AG09309 (cell line): ENCODE data around the gene SCARF1.

Experiments
- DNase-seq: peaks from one replicate; pipeline ENCODE4 v3.0.0-alpha.2; 2010; ENCODE audit warnings: low read depth
- H3K4me3 ChIP-seq: 2 replicates; pipeline ENCODE4 v1.5.1; 2011; ENCODE audit warnings: mild to moderate bottlenecking, low read depth, low read length, moderate library complexity; ENCODE audit not compliant: control insufficient read depth
- CTCF ChIP-seq: IDR thresholded peaks from 2 replicates; pipeline ENCODE4 v1.5.1; 2011; ENCODE audit warnings: mild to moderate bottlenecking, low read depth, low read length, inconsistent platforms; ENCODE audit not compliant: insufficient read depth, control insufficient read depth; ENCODE audit errors: missing control alignments

SCARF1 gene

GRCh38 chr17:1626333-1626732 is 19.2 kb downstream of the SCARF1 start:
- TF ChIP-seq CTCF: no peak
- DNase-seq: no peak
- no peak overlapping the region for H3K4me3 ChIP-seq

GRCh38 chr17:1625581-1625980 is 20.0 kb downstream of the SCARF1 start:
- no peak overlapping the region for H3K4me3 ChIP-seq
- DNase-seq: no peak
- TF ChIP-seq CTCF: no peak

GRCh38 chr17:1625053-1625452 is 20.5 kb downstream of the SCARF1 start:
- DNase-seq: no peak
- no peak for TF ChIP-seq CTCF
- no peak overlapping the region for H3K4me3 ChIP-seq

- DNase-seq: no peak
- TF ChIP-seq CTCF: no peak
- H3K4me3 ChIP-seq: no peak overlapping the region
Measured at GRCh38 chr17:1624650-1625049, 20.9 kb downstream of the SCARF1 start.

- H3K4me3 ChIP-seq: no peak overlapping the region
- DNase-seq: no peak
- TF ChIP-seq CTCF: no peak
Measured at GRCh38 chr17:1623057-1623630, 22.4 kb downstream of the SCARF1 start.

GRCh38 chr17:1621273-1621954 is 24.1 kb downstream of the SCARF1 start:
- TF ChIP-seq CTCF: no peak
- DNase-seq: no peak
- H3K4me3 ChIP-seq: no peak overlapping the region

GRCh38 chr17:1620486-1620885 is 25.0 kb downstream of the SCARF1 start:
- no peak for TF ChIP-seq CTCF
- H3K4me3 ChIP-seq: no peak overlapping the region
- DNase-seq: no peak
